RPMI8226 (cell line): ENCODE results near the gene RUNX1.
"Not testable (repeated sequence)": the region's sequence is repeated elsewhere in the genome, so short reads cannot be mapped to it uniquely, and the experiment has no call there.

ENCODE experiments used
- DNase-seq: peaks from one replicate; pipeline ENCODE4 v3.0.0-alpha.2; 2015

RUNX1 gene

DNA sequence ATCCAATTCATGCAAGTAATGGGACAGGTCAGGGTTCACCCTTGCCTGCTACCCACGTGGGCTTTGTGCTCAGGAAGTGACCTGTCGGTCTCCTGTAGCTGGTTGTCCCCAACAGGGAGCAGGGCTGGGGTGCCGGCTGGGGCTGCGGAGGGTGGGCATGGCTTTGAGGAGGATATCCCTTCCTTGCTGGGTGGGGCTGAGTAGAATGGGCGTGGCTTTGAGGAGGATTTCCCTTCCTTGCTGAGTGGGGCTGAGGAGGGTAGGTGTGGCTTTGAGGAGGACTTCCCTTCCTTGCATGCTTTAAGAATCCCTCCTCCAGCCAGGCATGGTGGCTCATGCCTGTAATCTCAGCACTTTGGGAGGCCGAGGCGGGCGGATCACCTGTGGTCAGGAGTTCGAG is 229.1 kb downstream of the RUNX1 start:
- no peak for DNase-seq

DNA sequence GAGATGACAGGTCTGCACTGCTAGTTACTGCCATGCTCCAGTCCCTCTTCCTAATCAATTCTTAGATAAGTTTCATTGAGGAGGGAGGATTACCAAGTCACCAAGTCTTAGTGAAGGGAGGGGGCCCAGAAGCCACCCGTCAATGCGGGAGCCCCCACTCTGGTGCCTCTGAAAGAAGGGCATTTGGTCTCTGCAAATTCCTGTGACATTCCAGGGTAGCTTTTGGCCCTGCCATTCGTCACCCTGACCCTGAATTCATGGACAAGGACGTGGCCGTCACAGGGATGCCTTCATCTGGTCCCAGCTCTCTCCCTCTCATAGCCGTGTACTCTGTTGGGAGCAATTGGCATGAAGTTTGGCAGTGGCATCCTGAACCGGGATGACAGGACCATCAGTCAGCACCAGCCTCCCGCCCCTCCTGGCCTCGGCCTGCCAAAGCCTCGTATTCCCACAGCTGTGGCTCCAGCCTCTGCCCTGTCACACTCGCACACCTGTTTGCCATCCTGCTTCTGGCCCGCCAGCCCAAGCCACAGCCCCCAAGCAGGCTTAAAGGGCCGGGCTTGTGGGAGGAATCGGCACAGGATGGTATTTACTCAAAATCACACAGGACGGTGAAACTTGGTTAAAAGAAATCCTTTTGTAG is 229.6 kb downstream of the RUNX1 start:
- DNase-seq: no peak

DNA sequence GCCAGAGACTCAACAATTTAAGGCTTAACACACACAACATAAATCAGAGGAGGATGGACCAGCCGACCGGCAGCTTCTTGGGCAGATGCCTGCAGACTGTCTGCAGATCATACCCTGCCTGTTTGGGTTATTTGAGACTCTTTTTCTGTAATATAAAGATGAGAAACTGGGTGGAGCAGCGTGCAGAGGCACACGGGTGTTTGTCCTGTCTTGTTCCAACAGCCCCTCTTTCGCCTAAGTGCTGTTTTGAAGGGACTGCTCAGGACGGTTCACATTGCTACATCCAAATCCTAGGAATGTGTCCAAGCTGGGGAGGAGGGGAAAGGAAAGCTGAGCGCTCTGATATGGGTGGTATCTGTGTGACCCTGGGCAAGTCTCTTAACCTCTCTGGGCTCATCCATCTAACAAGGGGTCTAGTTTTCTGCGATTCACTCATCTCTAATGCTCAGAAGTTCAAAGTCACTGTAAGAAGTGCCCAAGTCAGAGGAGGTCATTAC is 230.4 kb downstream of the RUNX1 start:
- no peak for DNase-seq

DNA sequence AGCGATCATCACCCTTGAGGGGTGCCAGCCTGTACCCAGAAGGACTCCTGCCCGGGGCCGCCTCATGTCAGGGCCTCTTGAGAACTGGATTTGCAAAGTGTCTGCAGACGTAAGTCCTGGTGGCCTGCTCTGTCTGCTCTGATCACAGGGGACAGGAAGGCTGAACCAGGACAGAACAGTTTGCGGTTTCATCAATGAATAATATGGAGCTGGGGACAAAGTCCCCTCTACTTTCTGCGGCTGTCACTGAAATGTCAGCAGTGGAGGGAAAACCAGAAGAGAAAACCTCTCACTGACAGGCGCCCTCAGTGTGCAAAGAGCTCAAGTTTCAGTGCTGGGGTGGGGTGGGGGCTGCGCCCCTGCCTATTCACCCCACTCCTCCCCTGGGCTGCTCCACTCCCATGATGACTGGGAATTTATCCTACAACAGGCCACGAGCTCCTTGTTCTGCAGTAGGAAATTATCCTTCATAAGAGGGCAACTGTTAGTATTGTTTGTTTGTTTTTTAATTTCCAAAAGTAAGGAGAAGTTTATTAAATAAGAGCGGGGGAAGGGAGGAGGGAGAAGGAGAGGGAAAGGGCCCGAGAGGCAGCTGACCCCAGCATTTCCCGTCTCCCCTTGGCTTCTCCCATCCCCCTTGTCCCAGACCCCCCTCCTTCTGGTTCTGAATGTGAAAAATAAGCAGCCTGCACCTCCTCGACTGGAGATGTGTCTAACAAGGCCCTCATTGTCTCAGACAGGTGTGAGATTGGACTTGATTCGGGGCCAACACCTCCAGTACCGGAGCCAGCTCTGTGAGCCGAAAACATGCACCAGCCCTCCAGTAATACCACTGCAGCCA is 231.1 kb downstream of the RUNX1 start:
- no peak for DNase-seq

DNA sequence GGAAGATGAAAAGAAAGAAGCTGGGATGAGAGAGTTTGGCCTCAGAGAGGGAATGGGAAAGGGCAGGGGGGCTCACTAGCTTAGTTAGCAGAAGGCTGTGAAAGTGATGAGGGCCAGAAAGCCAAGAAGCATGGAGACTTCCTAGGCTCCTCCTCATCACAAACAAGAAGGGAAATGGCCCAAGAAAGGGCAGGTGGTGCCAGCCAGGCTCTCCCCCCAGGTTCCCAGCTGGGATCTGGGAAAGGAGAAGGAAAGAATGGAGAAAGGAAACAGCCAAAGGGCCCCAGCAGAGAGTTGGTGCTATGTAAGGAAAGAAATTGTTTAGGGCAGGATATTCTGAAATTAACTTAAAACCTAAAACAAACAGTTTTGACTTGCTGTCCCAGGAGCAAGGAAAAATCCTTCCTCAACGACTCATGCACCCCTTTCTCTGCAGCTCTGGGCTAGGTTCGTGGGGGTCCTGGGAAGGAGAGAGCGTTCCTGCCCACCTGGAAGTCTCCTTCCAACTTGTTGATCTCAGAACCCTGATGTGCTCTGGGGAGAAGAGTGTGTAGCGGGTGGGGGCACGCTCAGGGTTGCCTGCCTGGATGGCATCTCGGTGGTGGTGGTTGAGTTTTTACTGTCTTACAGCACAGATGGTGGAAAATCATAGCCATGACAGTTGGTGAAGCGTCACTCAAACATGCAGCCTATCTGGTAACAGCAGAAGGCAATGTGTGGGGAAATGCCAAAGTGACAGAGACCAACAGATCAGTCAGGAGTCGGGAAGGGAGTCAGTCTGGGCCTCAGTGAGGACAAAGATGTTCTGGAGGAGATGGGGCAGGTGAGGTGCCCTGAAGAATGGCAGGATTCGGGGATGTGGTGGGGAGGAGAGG is 233.0 kb downstream of the RUNX1 start:
- DNase-seq: no peak

DNA sequence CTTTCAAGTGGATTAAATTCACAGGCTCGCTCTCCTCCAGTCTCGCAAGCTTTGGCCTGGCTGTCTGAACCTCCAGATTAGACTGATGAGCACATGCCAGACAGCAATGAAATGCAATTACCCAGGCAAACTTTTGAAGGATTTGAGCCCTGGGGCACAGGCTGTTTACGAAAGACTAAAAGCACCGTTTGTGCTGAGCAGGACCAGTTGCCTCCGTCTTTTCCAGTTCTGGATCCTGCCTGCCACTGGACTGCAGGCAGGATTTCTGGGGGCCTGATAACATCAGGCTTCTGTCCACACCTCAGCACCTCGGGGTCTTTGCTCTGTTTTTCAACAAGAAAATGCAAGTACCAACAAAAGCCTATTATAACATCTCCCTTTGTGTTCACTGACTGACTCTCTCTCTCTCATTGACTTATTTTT is 234.6 kb downstream of the RUNX1 start:
- DNase-seq: no peak

DNA sequence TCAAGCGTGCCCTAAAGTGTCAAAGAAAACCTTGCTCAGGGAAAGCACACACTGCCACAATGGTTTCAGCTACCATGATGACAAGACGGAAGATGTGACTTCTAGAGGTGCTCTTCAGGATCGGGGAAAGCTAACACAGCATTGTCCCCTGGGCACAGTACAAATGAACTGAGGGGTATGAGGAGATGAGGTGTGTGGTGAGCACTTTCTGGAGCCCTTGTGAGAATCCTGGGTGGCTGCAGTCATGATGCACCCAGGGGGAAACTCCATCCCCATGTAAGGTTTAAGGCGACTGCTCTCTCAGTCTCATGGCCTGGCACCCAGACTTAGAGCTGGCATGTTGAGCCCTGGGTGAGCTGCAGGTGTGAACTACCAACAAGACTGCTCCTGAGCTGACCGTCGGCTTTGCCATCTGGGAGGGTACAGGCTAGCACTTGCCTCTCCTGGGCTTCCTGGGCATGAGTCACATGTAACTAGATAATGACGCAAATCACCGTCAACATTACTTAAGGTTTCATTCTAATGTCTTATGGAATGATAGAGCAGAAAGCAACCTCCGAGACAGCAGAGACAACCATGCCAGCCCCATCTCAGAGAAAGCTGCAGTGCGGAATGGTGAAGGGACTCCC is 235.7 kb downstream of the RUNX1 start:
- no peak for DNase-seq

DNA sequence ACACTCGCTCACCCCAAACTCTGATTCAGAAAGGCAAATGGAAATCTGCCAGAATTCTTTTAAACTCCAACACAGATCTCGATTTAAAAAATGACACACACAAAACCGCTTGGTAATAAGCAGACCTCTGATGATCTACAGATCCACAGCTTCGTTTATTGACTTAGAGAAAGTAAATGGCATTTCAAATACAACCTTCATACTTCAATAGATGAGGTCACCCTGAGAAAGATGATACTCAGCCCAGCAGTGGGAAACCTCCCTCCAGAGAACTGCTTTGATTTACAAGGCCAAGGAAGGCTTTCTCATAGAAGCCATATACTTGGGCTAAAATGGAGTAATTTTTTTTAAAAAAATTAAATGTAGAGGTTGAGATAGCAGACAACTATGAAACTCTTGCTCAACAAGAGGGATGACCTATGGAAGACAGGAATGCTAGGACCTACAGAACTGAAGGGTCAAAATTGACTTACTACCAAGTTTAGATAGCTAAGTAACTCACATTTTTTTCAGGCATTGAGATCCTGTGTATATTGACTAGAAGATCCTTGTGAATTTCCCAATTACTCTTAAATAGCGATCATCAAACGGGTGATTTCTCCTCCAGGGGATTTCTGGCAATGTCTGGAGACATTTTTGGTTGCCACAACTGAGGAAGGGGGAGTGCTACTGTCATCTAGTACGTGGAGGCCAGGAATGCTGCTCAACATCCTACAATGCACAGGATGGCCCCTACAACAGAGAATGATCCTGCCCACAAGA is 236.4 kb downstream of the RUNX1 start:
- no peak for DNase-seq

DNA sequence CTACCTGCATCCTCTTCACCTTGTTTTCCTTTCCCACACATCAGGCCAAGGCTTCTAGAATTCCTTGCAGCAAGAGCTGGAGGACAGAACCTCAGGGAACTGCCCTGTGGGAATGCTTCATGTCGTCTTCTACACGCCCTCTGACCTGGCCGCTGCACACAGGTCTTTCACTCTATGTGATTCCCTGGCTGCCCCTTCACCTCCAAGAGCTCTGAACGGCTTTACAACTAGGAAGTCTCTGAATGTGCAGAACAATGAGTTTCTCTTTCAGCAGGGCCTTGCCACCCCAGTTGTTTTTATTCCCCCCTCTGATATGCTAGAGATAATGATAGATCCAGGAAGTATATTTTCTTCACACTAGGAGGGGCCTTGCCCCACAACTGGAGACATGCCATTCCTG is 237.7 kb downstream of the RUNX1 start:
- no peak for DNase-seq

DNA sequence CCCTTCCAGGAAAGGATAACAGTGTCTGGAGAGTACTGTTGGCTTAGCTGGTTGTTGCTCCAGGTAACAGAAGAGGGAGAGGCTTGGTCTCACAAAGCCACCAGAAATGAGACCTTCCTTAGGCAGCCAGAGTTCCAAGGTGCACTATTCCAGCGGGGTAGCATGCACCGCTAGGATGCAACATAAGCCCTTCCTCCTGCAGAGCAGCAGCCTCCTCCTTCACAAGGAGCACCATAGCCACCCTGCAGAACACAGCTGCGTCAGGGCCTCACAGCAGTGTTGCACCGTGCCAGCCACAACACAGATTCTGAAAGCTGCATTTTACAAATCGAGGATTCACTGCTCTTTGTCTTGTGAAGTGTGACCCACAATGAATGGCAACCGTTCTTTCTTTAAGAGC is 238.3 kb downstream of the RUNX1 start:
- no peak for DNase-seq

DNA sequence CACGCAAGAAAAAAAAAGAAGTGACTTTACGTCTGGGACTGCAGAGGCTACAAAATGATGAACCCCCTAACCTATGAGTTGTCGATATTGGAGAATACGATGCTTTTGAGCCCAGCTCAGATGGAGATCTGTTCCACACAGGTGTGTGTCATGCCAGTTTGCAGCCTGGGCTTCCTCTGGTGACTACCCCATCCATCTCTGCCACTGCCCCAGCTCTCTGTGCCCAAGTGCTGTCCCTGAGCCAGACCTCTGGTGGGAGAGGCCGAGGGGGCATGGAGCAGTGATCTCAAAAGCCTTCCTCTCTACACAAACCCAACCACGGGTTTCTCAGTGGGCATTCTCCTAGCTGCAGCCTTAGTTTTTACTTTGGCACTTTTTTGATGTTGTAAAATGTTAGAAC is 239.3 kb downstream of the RUNX1 start:
- no peak for DNase-seq

DNA sequence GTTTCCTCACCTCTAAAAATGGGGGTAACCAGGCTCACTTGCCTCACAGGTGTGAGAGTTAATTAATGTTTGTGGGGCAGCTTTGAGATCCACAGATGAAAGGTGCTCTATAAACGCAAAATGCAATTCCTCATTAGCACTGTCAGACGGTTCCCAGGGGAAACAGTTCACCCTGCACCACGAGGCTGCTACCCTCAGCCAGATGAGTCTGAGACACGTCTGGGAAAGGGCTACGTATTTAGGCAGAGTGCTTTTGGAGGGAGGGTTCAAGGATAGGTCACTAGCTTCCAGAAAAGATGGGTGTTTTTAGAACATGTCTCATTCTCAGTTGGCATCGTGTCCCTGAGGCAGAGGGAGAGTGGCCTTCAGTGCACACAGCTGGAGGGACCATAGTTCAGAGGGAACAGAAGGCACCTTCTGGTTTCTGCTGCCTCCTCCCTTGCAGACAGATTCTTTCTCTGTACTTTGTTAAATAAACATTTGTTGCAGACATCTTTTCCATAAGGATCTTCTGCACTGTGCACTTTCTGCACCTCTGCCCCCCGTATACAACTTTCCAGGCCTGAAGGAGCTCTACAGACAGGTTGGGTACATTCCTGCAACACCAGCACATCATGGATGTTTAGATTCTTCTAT is 240.4 kb downstream of the RUNX1 start:
- DNase-seq: no peak

DNA sequence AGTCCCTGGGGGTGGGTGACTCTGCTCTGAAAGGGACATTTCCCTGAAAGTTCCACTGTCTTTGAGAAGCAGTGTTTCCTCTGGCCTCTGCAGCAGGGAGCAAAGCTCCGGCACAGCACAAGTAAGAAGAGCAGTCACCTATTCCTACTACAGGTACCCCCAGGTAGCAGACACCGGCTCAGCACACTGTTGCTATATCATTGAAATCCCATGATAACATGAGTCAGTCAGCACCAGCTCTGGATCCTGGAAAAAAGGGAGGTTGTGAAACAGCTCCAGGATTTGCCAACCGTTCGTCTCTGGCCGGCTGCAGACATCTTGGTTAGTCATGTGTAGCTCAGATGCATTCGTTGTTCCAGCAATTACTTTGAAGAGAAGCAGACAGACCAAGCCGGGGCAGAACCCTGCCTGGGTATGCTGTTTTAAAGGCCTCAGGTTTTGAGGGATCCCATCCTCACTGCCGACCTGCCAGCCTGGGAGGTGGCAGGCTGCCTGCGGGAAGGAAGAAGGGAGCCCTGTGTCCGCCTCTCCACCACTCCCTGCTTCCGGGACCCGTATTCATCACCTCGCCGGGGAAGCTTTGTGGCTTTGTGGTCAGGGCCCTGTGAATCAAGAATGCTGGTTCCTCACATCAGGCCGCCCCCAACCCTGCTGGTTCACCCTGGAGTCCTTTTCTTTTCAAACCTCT is 241.1 kb downstream of the RUNX1 start:
- DNase-seq: no peak

DNA sequence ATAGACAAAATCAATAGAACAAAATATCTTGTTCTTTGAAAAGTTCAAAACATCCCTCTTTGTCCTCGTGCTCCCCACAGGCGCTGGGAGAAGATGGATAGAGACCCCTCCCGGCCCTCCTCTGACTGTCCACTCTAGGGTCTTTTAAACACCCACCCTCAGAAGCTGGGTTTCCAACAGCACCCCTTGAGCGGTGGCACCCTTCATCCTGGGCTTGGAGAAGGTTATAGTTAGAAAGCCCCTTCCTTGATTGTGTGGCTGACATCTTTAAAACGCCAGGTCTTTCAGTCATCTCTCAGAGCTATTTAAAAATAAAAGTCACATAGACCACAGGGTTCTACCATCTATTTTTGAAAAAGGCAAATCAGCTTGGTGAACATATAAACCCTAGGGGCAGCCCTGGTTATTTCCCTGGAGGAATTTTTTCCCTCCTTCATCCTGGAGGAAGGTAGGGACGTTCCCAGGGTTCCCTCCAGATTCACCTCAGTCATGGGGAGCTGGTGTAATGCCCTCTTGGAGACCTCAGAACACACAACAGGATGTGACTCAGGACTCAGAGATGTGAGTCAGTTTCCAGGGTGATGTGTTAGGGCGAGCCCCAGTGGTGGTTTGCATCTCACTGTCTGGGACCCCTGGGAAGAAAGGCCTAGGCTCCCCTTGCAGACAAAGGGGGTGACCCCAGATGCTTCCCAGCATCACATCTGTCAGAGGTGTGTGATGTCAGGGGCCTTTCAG is 241.8 kb downstream of the RUNX1 start:
- no peak for DNase-seq

DNA sequence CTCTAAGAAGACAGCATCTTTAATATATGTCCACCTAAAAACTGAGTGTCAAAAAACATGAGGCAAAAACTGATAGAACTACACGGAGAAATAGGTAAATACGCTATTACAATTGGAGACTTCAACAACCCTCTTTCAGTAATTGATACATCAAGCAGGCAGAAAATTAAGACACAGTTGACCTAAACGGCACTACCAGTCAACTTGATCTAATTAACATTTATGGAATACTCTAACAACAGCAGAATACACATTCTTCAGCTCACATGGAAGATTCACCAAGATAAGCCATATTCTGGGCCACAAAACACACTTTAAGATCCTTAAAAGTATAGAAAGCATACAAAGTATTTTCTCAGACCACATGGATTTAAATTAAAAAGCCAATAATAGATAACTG is 242.7 kb downstream of the RUNX1 start:
- no peak for DNase-seq

DNA sequence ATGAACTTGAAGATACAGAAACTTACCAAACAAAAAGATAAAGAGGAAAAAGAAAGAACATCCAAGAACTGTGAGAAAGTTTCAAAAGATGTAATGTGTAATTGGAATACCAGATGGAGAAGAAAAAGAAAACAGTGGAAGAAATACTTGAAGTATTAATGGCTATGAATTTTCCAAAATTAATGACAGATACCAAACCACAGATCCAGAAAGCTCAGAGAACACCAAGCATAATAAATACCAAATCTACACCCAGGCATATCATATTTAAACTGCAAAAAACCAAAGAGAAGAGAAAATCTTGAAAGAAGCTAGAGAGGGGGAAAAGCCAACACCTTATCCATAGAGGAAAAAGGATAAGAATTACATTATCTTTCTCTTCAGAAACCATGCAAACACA is 243.9 kb downstream of the RUNX1 start:
- no peak for DNase-seq

DNA sequence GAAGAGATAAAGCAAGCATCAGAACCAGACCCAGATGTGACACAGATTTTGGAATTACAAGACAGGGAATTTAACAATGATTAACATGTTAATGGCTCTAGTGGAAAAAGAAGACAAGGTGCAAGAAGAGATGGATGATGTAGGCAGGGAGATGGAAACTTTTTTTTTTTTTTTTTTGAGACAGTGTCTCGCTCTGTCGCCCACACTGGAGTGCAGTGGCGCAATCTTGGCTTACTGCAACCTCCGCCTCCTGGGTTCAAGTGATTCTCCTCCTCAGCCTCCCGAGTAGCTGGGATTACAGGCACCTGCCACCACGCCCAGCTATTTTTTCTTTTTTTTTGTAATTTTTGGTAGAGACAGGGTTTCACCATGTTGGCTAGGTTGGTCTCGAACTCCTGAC is 244.5 kb downstream of the RUNX1 start:
- DNase-seq: not testable (repeated sequence)

DNA sequence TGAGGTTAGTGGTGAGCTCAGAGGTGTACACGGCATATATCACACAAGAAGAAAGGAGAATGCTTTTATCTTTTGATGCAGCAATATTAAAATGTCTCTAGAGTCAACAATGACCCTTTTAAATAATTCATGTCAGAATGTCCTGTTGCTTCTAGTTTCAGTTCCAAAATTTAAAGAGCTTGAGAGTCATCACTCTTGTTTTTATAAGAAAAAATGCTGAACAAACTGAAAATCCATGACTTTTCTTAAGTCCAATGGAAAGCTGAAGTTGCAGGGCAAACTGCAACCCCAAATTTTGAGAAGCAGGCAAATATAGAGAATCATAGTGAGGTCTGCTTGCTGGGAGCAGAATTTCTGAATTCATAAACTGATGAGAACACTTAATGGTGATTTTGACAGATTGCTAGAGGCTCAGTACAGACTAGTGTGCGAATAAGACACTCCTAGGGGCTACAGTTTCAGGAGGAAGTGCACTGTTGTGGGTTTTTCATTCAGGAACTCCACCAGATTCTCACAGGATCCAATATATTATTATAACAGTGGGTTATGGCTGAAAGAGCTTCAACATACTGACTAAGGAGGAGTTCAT is 245.2 kb downstream of the RUNX1 start:
- peak; percentile 26 for DNase-seq

DNA sequence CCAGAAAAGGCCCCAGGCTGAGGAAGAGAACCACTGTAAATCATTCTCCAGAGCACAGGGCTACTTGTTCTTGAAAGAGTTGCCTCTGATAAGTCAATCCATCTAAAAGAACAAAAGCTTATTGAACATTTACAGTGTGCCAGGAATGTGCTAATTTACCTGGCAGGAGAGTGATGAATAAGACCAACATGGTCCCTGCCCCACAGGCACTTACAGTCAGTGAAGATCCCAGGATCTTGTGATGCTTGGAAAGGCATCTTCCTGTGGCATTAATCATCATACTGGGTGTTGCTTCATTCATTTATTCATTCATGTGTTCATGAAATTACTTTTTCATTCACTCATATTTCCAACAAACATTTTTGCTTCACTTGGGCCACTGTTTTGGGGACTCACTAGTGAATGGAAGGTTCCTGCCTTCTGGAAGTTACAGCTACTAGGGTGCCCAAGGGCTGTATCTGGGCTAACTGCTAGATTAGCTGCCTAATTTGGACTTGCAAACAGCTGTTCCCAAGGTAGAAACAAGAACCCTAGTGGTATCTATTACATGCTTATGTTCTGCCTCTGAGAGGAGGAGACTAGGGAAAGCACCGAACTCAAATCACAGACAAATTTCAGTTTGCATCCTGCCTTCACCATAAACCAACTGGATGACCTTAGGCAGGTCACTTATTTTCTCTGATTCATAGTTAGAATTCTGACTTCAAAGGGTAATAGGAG is 246.8 kb downstream of the RUNX1 start:
- DNase-seq: no peak
